Stimulated activated CD4-positive, alpha-beta T cell treated with anti-CD3 and anti-CD28 coated beads, Interleukin-2, amount 100 ng/mL, for 4 hours (primary cell): Measurements from ENCODE around the gene LRRC8B.

ENCODE experiments used
- DNase-seq: peaks from one replicate; pipeline ENCODE4 v3.0.0-alpha.2; 2020; ENCODE audit warnings: low read depth

Gene LRRC8B

DNA sequence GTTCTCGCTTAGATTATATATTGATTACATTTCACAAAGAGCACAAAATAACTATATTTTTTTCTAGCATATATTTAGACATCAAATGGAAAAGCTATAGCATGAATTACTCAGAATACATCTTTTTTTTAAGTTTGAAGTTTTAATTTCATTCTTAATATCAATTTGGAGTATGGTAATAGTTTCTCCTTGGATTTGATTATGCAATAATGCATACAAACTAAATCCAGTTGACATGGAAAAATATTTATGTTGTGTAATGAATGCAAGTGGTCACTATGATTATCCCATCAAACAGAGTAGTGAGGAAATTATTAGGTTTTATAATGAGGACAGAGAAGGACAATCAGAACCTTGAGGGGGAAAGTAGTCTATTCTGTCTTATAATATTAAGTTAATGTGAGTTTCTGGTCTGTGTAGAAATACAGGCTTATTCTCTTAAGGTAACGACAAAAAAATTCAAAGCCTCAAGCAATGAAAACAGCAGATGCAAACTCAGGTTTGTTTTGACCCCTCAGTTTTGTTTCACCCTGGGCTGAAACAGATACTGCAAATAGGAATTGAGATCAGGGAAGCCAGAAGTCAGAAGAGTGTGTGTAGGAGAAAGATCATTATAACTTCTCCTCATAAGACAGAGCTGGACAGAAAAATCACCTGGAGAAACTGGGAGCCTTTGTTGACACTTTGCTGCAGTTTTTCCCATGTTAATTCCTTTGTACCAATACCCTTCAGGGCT lies 23.7 kb downstream of the LRRC8B start:
- DNase-seq = no peak

- DNase-seq = no peak
Measured at GRCh38 chr1:89550995-89551394, 26.4 kb downstream of the LRRC8B start.

GRCh38 chr1:89552471-89553081 lies 27.9 kb downstream of the LRRC8B start:
- DNase-seq = no peak

DNA sequence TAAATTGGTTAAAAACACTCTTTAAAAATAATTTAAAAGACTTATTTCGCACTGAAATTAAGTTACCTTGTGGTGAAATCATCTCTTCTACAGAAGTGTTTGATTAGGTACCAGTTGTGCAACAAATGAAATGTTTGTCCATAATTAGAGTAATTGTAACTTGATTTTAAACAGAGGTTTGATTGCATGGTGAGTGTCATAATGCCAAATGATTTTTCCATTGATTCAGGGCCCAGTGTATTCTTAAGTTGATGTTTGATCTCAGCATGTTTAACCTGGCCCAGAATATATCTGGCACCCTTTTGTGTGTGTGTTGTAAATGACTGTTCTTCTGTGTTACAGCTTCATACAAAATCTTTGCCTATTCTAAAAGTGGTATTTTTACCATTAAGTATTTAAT lies 28.5 kb downstream of the LRRC8B start:
- DNase-seq = no peak

GRCh38 chr1:89555550-89555949 lies 30.9 kb downstream of the LRRC8B start:
- no peak for DNase-seq

GRCh38 chr1:89556726-89557444 lies 32.3 kb downstream of the LRRC8B start:
- DNase-seq = no peak

DNA sequence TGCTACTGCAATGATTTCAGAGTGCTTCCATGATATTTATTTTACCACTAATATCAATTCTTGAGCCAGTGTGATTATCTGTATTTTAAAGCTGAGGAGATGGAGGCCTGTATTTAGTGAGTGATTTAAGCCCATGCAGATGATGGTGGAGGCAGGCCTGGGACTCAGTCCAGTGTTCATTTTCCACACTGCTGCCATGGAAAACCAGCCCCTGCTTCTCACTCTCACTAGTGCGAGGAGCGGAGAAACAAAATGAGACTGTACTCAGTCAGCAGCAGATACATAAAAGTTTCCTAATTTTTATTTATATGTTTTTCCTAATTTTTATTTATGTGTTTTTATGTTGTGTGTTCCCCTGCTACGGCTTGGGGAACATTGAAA lies 32.8 kb downstream of the LRRC8B start:
- no peak for DNase-seq

DNA sequence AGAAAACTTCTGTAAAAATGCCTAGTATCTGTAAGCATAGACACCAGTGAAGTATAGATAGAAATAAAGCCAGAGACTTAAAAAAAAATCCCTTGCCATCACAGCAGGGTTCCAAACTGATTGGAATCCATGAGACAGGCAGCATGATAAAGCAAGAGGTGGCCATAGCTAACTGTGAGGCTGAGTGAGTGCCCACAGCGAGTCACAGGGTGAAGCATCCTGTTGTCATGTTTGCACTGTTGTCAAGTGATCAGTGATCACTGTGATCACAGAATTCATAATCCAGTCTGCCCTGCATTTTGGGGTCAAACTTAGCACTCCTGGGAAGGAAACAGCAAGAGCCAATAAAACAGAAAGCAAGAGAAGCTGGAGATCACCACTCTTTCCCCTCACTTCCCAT lies 33.3 kb downstream of the LRRC8B start:
- DNase-seq = no peak

- no peak for DNase-seq
Measured at GRCh38 chr1:89563957-89564604, 39.5 kb downstream of the LRRC8B start.

DNA sequence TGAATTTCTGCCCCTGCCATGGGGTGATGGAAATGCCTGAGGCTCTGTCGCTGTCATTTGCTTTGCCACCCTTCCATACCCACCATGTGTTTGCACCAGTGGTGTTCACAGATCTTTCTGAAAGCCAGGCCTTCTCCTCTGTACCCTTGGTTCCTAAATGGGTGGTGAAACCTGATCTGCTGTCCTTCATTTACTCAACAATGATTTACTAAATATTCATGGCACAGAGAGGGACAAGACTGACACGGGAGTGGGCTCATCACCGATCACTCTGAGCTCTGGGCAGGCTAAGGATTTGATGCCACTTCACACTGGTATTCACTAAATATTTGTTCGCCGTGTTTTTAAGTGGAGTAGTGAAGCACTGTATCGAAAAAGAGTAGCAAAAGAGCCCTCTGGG lies 40.9 kb downstream of the LRRC8B start:
- no peak for DNase-seq

GRCh38 chr1:89566761-89567174 lies 42.1 kb downstream of the LRRC8B start:
- no peak for DNase-seq

- DNase-seq = no peak
Measured at GRCh38 chr1:89567797-89568196, 43.2 kb downstream of the LRRC8B start.

DNA sequence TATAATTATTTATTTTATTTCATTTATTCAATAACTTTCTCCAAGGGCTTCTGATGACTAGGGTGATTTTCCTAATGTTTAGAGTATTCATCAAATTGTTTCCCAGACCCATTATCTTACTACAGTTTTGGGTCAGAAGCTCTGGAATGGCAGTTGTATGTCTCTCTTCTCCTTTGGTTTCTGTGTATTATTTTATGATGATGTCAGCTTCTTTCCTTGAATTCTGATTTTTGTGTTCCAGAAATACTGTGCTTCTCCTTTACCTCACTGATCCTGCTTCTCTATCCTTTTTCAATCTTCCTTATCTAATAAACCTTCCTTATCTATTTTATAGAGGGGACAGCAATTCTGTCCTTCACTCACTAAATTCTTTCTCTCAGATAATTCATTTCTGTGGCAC lies 48.8 kb downstream of the LRRC8B start:
- DNase-seq = no peak

DNA sequence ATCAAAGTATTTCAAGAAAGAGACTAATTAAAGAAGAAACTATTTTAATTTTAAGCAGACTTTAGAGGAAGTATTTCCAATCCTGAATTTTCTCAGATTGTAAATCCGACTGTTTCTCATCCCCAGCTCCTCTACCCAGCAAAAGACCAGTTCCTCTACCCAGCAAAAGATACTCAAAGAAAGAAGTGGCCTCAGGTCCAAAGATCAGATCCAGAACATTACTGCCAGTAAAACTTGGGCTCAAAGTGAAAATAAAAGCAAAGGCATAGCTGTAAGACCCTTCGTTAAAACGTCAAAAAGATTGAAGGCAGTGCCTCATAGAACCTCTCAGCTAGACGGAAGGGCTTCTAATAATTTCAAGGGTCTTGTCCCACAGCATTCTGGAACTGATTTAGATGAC lies 50.0 kb downstream of the LRRC8B start:
- no peak for DNase-seq

DNA sequence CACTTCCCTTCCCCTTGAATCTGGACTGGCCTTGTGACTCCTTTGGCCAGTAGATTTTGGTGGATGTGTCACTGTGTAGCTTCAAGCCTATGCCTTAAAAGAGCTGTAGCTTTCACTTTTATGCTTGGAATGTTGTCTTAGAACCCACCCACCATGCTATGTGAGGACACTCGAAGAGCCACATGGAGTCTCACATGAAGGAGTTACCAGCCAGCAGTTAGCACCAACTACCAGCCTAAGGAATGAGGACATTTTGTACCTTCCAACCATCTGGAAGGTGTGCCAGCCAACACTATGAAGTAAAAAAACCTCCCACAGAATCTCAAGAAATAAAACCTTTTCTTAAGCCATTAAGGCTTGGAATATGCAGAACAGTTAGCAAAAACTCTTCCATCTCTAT lies 50.6 kb downstream of the LRRC8B start:
- DNase-seq = no peak

DNA sequence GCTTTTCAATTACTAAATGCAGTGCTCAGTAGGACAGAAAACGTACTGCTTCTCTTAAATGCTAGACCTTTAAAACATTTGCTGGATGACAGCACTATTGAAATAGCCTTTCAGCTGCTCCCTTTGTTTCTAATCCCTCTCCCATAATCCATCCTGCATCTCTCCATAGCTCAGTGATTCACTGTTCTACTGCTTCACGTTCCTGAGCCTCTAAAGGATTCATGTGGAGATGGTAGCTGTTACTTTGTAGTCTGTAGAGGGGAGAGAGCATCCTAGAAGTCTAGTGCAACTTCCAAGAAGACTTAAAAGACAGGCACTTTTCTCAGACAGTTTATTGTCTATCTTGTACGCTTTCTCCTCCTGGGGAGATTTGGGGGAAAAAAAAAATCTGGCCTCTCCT lies 51.4 kb downstream of the LRRC8B start:
- DNase-seq = no peak

DNA sequence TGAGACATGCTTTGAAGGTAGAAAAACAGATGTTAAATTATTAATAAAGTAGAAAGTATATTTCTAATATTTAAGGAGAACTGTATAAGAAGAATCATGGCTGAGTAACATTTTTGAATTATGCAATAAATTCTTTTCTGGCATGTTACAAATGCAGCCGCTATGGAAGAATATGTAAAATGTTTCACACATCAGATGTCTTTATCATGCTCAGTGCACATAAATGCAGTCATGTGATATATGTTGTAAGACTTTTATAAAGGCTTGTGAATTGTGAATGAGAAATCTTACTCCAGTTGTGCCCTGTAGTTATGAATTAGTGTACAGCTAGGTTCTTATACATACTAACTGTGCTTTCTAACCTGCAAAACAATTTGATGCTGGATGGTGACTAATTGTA lies 53.5 kb downstream of the LRRC8B start:
- DNase-seq = no peak

DNA sequence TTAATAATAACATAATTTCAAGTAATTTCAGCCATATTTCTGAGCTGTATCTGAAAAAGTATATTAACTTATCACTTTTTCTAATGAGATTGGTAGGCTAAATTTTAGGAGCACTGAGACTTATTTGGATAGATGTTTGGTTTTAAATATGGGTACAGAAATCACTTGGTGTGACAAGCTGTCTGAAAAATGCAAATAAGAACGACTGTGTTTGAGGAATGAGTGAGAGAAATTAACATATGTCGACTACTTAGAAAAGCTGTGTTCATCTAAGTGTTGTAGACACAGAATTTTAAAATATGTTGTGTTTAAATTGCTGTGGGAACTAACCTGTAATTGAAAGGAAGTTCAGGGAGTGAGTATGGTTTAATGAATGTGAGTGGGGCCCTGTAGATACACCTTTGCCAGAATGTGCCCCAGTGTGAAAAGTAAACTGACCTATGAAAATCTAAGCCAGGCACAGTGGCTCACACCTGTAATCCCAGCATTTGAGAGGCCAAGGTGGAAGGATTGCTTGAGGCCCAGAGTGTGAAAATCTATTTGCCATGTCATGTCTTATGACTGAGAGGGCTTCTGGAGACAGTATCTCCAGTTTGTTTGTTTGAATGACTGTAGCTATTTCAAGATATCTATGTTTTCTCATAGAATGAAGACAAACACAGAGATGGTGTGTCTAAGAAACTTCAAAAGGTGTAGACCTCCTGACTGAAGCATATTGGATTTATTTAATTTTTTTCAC lies 54.5 kb downstream of the LRRC8B start:
- no peak for DNase-seq

- DNase-seq = no peak
Measured at GRCh38 chr1:89580036-89580435, 55.4 kb downstream of the LRRC8B start.

GRCh38 chr1:89581859-89582258 lies 57.2 kb downstream of the LRRC8B start:
- no peak for DNase-seq

DNA sequence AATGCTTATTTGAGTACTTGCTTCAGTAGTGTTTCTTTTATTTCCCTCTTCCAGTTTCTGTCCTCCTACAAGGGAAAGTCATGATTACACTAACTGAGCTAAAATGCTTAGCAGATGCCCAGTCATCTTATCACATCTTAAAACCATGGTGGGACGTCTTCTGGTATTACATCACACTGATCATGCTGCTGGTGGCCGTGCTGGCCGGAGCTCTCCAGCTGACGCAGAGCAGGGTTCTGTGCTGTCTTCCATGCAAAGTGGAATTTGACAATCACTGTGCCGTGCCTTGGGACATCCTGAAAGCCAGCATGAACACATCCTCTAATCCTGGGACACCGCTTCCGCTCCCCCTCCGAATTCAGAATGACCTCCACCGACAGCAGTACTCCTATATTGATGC lies 57.9 kb downstream of the LRRC8B start:
- DNase-seq = no peak

DNA sequence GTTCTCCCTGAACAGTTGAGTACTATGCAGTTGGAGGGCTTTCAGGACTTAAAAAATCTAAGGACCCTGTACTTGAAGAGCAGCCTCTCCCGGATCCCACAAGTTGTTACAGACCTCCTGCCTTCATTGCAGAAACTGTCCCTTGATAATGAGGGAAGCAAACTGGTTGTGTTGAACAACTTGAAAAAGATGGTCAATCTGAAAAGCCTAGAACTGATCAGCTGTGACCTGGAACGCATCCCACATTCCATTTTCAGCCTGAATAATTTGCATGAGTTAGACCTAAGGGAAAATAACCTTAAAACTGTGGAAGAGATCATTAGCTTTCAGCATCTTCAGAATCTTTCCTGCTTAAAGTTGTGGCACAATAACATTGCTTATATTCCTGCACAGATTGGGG lies 59.6 kb downstream of the LRRC8B start:
- DNase-seq = no peak
